DMS79 treated with DMSO at 0.1 percent for 48 hours (cell line): ENCODE measurements around the gene CLPSL2.

ENCODE experiments used
- DNase-seq: peaks from one replicate; lab custom pipeline; 2025; lab: John Stamatoyannopoulos, UW

Gene CLPSL2

DNA sequence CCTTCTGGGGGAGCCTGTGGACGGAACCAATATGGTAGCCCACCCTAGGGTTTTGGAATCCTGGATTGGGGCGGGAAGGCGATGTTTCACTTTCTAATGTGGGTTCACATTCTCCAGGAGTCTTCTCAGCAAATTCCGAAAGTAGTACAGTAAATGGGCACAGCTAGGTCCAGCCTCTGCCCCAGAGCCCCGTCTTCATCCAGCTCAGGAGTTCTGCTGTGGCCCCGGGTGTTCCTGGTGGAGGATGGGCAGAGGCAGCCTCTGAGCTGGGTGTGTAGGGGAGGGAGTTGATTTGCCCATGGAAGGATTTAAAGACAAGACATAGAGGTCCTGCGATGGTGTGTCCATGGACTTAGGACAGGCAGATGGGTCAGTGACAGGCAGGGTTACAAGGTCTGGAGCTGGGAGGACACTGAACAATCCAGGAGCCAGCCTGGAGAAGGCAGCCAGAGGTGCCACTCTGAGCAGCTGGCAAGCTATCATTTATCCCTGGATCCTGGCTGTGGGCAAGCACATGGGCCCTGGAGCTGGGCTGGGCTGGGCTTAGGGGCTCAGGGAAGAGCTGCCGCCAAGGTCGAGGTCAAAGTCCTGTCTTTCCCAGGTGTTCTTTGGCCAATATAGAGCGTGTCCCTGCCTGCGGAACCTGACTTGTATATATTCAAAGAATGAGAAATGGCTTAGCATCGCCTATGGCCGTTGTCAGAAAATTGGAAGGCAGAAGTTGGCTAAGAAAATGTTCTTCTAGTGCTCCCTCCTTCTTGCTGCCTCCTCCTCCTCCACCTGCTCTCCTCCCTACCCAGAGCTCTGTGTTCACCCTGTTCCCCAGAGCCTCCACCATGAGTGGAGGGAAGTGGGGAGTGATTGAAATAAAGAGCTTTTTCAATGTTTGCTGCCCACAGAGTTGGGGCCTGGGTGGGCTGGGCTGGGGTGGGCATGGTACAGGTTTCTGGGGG, 11.1 kb downstream of the CLPSL2 start:
- DNase-seq, result no peak

DNA sequence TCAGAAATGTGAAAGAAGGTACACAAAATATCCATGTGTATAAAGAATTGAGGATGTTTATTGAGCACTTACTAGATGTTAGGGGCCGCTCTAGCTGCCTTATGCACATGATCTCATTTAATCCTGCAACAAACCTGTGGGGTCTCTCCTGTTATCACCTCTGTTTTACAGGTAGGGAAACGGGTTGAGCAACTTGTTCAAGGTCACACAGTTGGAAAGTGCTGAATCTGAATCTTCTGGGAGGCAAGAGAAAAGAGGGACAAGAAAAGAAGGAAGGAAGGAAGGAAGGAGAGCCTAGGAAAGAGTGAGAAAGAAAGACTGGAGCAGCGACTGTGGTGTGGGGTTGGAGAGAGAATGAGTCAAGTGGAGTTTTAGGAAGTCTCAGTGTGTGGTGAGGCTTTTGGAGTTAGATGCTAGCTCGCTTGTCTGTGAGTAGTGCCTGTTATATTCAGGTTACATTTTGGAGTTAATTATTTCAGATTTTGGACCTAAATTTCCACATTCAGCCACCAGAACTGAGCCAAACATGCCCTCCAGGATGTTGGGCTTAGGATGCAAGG, 12.1 kb downstream of the CLPSL2 start:
- no peak for DNase-seq

GRCh38 chr6:35790683-35791082, 14.3 kb downstream of the CLPSL2 start:
- DNase-seq, result no peak

DNA sequence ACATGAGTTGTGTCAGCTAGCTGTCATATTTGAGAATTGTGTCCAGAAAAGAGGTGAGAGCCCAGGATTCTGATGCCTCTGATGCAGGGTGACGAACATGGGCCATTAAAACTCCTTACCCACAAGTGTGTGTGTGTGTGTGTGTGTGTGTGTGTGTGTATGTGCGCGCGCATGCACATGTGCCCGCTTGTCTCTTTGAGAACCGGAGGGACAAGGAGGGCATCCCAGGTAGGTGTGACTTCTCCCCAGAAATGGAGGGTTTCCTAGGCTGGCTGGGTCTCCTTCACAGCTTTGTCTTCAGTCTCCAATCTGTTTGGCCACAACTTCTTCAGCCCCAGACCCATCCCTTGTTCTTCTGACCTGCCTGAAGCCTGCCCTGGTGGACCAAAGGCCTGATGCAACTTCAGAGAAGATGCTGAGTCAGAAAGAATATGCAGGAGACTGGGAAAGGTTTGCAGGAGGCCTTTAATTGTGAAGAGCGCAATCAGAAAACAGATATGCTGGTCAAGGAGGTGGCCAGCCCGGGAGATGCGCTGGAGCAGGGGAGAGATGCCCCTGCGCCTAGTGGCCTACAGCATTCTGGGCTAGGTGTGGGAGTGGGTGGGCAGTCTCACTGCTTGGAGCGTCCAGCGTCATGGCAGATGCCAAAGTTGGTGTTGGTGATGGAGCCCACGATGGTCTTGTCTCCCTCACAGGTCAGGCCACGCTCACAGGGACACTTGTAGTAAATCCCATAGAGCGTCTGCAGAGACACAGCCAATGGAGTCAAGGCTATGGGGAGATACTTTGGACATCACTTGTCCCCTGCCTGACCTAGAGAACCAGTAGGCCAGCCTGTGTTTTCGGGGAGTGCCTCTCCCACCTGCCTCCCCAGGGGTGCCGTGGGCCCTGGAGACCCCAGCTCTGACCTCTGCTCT, 18.4 kb downstream of the CLPSL2 start:
- DNase-seq, result no peak

DNA sequence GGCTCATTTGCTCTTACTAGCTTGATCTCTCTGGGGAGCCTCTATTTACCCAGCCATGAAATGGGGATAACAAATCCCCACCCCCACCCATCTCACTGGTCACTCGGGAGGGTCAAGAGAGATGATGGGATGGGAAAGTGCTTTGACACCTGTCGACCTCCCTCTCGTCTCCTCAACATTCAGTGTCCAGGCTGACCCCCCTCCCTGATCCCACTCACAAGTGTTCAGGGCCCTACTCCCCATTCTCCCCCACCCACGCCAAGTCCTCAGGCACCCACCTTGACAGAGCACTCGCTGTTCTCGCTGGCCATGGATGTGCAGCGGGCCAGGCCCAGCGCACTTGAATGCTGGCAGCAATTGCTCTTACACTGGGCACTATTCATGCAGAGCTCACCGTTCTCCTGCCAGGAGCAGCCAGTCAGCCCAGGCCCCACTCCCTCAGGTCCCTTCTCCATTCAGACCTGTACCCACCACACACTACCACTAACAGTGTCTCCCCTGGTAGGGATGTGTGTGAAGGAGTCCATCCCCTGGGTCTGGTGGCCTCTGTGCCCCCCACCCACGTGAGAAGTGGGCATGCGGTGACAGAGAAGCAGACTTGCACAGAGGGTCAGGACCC, 19.2 kb downstream of the CLPSL2 start:
- DNase-seq, result no peak

GRCh38 chr6:35796236-35796635, 19.8 kb downstream of the CLPSL2 start:
- DNase-seq, result no peak

DNA sequence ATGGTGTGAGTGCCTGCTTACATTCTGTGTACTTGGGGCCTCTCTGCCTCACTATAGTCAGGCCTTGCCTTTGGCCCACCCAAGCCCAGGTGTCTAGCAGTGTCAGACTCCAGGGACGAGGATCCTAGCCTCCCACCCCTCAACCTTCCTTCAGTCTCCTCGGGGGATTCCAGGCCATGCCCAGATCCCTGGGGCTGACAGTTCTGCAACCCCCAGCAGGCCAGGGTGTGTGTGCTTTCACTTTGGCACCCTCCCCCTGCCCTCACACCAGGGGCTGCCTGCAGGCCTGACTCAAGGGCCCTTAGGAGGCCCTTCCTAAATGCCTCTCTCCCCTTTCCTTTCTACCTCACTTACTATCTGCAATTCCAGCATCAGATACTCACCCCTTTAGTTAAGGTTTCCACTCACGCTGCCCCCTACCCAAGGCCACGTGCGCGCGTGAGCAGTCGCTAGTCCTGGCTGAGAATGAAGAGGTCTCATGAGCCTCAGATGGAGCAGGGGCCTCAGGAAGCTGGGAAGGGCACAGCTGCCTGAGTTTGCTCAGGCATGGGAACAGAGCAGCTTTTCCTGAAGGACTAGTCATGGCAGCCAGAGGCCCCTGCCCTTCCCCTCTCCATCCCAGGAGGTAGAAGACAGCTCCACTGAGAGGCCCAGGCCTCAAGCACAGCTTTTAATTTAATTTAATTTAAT, 21.6 kb downstream of the CLPSL2 start:
- DNase-seq, result no peak

- no peak for DNase-seq
Measured at GRCh38 chr6:35798706-35799105, 22.3 kb downstream of the CLPSL2 start.

GRCh38 chr6:35801148-35801547, 24.8 kb downstream of the CLPSL2 start:
- no peak for DNase-seq

- DNase-seq, result peak; percentile 74
Measured at GRCh38 chr6:35804996-35805736, 28.8 kb downstream of the CLPSL2 start, which contains the start of gene LHFPL5. Gene LHFPL5 (plus strand): TSS chr6:35805352. CDS start chr6:35805671, 319 bp downstream.

DNA sequence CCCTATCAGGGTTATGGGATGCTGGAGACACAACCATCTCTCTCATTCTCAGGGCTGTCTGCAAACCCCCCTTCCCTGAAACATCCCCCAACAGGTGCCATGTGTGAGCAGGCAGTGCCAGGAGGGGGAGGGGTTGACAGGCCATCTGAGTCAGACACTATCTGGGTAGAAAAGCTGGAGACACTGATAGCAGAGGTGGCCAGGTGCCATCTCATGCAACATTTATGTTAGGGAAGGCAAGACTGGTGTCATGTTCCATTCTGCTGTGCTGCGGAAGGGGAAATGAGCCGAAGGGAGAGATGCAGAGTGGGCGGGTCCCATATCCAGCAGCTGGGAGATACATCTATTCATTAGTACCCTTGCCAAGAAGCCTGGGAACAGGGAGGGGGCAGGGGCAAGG, 32.3 kb downstream of the CLPSL2 start:
- peak; percentile 91 for DNase-seq

GRCh38 chr6:35809809-35810208, 33.4 kb downstream of the CLPSL2 start:
- DNase-seq, result no peak

- peak; percentile 54 for DNase-seq
Measured at GRCh38 chr6:35810971-35811698, 34.7 kb downstream of the CLPSL2 start.

GRCh38 chr6:35811699-35811995, 35.2 kb downstream of the CLPSL2 start:
- no peak for DNase-seq

- DNase-seq, result no peak
Measured at GRCh38 chr6:35817515-35817914, 41.1 kb downstream of the CLPSL2 start.

GRCh38 chr6:35823601-35824000, 47.2 kb downstream of the CLPSL2 start:
- DNase-seq, result no peak

GRCh38 chr6:35824552-35825192, 48.3 kb downstream of the CLPSL2 start:
- no peak for DNase-seq
